GM19452 (cell line): ENCODE measurements around the gene IRF2.
A peak's percentile ranks its signal among the peaks of the same experiment; 100 is the strongest.
"Not testable (repeated sequence)": the region's sequence is repeated elsewhere in the genome, so short reads cannot be mapped to it uniquely, and the experiment has no call there.

Source experiments
- ATAC-seq: cut with Tn5 transposase; IDR thresholded peaks from one replicate; pipeline ENCODE4 v1.9.1; 2021; ENCODE audit not compliant: unreplicated experiment

IRF2 gene

GRCh38 chr4:184349283-184350039 lies 124.9 kb downstream of the IRF2 start:
- no peak for ATAC-seq

DNA sequence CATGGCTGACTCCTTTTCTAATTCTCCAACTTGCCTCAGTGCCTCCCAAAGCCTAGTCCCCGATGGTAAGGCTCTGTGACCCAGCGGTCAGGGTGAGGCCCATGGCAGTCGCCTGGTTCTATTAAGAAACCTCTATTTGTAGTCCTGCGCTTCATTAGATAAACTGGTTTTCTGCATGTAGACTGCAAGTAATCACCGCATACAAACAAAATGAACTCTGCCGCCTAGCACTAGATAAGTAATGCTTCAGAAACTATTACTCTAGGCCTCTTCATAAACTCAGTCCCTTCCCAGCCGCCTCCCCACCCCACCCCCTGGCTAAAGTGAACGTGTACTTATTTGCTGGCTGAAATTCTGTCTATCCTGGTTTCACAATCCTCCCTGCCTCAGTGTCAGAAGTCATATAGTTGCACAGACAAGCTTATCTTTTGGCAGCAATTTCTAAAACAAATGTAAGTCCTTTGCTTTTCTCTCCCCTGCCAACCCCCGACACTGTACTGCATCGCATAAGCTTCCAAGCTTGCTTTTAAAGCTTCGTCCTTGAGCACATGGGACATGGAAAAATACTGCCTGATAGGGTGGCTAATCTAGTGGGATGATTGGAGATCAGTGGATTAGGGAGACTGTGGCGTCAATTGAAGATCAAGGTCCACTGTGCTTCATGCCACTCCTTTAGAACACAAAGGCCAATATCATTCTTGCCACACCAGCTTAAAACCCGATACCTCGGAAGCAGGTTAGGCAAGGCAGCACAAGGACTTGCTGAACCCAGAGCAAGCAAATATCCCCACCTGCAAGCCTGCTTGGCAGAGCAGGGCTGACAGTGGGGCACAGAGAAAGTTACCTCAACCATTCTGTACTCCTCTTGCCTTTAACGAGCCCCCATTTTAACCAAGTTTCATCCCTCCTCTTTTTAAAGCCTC lies 125.8 kb downstream of the IRF2 start:
- ATAC-seq: no peak

DNA sequence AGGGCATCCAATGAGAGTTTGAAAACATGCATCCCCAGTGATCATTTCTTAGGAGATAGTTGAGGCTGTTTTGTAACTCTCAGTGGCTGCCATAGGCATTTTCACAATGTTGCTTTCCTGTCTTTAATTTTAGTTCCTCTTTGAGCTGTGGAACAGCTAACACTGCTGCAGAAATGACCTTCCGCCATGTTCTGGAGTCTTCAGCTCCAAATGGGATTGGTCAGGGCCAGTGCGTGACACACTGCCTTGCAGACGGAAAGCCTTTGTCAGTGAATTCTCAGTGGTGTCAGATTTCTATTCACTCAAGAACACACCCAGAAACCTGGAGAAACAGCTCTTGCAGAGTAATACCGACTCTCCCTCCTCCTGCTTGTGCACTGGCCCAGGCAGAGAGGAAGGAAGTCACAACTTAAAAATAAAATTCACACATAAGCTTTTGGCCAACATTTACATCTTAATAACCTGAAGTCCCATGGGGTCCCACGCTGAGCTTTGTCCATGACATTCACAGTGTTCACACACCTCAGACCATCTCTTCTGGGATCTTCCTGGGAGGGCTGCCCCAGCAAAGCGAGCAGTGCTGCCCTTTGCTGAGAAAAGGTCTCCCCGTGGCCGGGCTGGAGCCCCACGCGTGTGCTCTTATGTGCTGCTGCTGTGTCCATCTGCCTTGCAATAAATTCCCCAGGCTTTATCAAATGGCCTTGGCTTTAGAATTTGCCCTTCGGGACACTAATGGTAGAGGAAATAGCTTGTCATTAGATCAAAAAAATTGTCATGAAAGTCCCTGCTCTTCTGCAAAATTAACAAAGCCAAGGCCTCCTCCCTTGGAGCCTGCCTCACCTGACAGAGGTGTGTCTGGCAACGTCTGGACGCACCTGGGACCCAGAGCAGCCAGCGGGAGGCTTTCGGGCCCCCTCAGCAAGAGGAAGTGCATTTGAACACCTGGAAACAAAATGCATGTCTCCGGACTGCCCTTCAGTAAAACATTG lies 126.8 kb downstream of the IRF2 start:
- ATAC-seq: peak; percentile 80

- no peak for ATAC-seq
These were observed 127.7 kb downstream of the IRF2 start for GRCh38 chr4:184346682-184347081.

- not testable (repeated sequence) for ATAC-seq
These were observed 128.1 kb downstream of the IRF2 start for GRCh38 chr4:184346273-184346672.

- ATAC-seq: no peak
These were observed 128.8 kb downstream of the IRF2 start for GRCh38 chr4:184345573-184345922.

DNA sequence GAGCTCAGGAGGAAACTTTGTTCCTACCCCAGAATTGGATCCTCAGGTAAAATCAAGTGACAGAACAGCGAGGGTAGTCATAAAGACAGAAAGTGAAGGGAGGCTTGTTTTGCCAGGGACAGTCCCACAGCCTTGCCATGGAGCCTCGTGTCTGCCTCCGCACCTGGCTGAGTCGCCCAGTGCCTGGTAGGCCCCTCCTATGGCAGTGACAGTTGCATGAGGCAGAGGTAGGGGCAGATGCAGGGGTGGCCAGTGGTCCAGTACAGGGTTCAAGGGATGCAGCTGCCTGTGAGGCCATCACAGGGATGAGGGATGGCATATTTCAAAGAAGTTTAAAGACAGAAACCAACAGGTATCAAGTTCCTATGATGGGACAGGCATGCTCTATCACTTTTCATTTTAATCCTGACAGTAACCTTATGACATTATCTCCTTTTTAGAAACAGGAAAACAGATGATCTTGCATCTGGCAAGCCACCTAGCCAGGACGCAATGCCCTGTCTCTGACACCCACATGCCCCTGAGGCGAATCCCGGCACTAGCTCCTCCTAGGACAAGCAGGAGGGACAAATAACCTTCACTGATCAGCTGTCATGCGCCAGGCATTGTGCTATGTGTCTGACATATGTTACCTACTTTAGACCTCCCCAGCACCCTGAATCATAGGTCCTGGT lies 129.3 kb downstream of the IRF2 start:
- ATAC-seq: no peak

DNA sequence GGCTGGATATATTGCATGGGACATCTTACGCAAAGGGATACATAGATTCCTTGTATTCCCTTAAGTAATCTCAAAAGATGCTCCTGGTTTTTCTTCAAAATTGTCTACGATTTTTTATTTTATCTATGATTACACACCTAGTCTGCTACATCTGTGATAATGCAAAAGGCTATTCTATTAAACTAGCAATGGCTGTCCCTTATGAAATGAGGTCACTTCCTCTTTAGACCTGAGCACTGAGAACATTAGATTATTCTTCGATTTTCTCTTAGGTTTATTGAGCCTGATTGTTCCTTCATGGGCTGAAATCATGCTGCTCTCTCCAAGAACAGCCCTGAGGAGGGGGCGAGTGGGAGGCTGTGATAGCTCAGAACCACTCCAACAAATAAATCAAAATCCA lies 129.9 kb downstream of the IRF2 start:
- ATAC-seq: no peak

DNA sequence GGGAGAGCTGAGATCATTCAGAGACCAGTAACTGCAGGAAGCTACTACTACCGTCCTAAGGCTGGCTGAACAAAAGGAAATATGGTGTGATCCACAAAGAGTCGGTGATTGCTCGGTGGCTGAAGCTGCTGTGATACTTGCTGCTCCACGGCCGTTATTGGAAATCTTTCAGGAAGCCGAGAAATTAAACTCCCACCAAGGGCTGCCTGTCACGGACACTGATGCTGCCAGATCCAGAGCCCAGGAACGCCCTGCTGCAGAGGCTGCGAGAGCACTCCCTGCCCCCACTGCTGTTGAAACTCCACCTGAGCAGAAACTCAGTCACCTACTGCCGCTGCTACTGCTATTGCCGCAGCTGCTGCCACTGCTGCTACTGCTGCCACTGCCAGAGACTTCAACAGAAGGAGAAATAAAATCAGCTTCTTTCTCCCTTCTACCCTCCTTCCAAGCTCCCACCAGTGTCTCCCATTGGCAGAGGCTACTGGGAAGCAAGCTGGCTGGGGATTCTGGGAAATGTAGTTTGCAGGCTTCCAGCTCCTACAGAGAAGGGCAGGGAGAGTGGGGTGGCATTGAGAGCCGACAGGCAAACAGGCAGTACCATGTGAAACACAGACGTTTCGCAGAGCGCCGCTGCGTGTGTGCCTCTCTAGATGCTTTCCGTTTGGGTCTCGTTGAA lies 130.7 kb downstream of the IRF2 start:
- no peak for ATAC-seq

GRCh38 chr4:184342857-184343237 lies 131.5 kb downstream of the IRF2 start:
- ATAC-seq: not testable (repeated sequence)

DNA sequence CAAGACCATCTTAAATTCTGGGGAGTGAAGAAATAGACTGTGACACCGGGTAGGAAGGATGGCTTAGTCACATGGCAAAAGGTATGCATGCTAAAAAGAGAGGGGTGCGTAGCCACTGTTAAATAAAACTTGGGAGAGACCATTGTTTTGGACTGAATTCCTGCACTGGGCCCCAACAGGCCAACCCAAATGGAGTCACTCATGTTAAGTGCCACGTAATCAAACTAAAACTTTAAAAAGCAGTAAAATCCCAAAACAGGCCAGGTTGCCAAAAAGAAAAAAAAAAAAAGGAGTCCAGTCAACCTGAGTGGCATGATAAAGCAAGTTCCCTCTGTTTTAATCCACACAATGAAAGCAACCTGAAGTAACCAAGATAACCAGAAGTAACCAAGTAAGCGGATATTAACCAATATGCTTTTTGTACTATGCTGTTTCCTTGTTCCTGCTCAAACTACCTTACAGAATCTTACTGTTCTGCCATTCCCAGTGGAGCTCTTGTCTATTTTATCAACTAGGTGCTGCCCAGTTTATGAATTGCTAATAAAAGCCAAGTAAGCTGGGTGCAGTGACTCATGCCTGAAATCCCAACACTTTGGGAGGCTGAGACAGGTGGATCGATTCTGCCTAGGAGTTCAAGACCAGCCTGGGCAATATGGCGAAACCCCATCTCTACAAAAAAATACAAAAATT lies 132.0 kb downstream of the IRF2 start:
- ATAC-seq: no peak

DNA sequence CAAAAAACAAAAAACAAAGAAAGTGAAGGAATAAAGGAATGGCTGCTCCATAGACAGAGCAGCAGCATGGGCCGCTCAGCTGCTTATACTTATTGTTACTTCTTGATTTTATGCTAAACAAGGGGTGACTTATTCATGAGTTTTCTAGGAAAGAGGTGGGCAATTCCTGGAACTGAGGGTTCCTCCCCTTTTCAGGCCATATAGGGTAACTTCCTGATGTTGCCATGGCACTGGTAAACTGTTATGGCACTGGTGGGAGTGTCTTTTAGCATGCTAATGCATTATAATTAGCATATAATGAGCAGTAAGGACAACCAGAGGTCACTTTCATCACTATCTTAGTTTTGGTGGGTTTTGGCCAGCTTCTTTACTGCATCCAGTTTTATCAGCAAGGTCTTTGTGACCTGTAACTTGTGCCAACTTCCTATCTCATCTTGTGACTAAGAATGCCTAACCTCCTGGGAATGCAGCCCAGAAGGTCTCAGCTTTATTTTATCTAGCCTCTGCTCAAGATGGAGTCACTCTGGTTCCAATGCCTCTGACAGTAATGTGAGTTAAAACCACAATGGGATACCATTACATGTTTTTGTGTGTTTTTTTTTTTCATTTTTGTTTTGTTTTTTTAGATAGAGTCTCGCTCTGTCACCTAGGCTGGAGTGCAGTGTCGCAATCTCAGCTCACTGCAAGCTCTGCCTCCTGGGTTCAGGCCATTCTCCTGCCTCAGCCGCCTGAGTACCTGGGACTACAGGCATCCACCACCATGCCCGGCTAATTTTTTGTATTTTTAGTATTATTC lies 134.8 kb downstream of the IRF2 start:
- not testable (repeated sequence) for ATAC-seq

- no peak for ATAC-seq
These were observed 136.4 kb downstream of the IRF2 start for GRCh38 chr4:184337907-184338306.
